GM18511 (cell line): ENCODE data around the gene LFNG.

Source experiments
- ATAC-seq: cut with Tn5 transposase; IDR thresholded peaks from one replicate; pipeline ENCODE4 v1.9.1; 2021; ENCODE audit warnings: mild to moderate bottlenecking, moderate library complexity; ENCODE audit not compliant: unreplicated experiment

Gene LFNG

DNA sequence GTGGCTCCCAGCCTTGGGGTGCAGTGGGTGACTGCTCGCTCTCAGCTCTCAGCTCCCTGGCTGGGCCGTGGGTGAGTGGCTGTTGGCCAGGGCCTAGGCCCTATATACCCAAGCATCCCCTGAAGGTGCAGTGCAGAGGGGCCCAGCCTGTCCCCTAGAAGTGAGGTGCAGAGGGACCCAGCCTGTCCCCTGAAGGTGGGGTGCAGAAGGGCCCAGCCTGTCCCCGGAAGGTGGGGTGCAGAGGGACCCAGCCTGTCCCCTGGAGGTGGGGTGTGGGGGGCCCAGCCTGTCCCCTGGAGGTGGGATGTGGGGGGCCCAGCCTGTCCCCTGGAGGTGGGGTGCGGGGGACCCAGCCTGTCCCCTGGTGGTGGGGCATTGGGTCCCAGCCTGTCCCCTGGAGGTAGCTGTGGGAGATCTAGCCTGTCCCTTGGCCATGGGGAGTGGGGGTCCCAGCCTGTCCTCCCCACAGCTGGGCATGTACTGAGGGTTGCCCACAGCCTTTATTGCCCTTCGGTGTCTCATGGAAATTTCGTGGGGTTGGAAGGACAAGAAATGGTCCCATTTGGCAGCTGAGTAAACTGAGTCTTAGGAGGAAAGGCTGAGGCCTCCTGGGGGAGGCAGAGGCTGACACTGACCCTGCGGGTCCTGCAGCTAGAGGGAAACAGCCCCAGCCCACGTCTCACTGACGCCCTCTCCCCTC, 17.5 kb upstream of the LFNG start:
- no peak for ATAC-seq

DNA sequence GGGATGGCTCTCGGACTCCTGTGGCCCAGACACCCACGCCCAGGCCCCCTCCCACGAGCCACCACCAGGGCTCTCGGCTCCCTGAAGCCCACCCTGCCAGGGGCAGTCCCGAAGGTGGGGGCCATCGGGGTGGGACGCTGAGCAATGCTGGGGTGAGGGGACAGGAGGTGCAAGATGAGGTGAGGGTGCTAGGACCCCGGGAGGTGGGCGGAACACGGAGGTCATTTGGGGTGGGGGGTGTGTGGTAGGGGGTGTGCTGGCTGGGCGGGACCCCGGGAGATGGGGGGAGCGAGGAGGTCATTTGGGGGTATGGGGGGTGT, 17.0 kb upstream of the LFNG start:
- no peak for ATAC-seq

DNA sequence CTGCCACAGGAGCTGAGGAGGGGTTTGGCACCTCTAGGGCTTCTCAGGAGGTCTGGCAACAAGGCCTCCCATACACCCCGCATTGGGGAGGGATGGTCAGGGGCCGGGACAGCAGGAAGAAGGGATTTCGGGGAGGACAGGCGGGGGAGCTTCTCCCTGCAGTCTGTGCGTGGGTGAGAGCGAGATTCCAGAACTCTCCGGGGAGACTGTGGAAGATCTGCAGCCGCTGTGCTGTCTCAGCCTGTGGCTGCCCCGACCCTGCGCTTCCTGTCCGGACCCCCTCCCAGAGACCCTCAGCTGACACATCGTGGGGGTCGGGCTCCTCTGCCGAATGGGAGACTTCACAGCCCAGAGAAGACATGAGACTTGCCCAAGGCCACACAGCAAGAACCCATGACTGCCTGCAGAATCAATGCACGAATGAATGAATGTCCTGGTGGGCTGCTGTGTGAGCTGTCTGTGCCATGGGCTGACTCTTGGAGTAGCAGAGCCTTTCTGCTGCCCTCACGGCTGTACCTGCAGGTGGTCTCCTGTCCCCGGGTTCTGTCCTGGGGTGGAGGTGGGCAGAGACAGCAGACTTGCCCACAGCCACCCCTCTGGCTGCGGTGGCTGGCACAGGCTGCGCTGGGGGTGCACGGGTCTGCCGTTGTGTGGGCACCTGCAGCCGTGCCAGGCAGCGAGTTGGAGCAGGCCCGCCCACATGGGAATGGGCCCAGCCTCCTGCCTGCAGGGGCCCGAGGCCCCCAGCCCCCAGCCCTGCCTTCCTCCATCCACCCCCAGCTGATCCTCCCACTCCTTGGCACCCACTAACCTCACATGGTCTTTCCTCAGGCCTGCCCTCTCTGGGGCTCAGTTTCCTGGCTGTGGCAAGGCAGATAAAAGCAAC, 16.3 kb upstream of the LFNG start:
- ATAC-seq: no peak

DNA sequence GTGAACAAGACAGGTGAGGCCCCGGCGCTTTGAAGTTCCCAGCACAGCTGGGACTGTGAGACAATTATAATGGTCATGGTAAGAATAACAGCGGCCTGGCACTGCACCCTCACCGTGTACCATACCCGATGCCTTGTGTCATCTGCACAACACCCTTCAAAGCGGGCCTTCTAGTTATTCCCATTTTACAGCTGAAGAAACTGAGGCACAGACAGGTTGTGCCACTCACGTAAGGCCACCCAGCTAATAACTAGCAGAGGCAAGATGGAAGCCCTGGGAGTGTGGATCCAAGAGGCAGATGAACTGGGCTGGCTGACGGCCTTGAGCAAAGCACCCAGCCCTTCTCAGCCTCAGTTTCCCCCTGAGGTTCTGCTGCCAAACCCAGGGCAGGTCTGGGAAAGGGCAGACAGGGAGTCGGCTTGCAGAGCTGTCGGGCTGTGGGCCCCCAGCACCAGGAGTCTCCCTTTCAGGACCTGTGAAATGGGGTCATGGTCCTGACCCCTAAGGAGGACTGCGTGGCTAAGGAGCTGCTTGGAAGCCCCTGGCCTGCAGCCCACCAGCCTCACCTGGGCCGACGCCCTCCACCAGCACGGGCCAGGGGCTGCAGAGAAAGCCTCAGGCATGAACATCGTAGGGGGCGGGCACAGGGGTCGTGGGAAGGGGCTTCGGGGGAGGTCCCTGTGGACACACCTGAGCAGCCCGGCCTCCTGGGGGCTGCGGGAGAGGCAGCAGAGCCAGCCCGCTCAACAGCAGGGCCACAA, 15.3 kb upstream of the LFNG start:
- ATAC-seq: no peak

DNA sequence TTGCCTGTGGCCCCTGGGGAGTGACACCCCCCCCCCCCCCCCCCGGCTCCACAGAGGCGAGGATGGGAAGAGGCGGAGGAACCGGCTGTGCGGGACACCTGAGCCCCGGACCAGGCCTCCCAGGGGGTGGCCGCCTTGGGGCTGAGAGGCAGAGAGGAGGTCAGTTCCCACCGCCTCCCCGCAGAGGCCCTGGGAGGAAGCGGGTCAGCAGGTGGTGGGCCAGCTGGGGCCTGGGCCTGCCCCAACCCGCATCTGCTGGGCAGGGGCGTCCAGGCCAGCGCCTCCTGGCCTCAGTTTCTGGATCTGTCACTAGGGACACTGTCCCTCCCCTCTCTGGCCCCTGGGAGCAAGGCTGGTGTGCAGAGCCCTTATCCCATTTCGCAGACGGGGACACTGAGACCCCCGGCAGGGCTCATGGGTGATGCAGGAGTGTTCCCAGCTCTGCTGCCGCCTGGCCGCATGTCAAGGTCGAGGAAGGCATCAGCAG, 14.6 kb upstream of the LFNG start:
- no peak for ATAC-seq

DNA sequence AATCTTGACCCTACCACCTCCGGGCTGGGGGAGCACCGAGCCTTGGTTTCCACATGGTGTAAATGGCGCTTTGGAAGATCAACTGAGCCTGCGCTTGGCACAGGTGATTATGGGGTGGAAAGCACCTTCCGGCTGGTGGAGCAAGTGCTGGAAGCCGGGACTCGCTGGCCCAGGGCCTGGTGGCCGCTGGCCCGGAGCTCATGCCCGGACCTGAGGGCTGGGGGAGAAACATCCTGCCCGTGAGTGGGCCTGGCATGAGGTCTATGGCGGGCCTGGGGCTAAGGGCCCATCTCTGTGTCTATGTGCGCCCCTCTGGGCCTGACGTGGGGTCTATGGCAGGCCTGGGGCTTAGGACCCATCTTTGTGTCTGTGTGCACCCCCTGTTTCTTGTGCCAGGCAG, 14.2 kb upstream of the LFNG start:
- ATAC-seq: no peak

DNA sequence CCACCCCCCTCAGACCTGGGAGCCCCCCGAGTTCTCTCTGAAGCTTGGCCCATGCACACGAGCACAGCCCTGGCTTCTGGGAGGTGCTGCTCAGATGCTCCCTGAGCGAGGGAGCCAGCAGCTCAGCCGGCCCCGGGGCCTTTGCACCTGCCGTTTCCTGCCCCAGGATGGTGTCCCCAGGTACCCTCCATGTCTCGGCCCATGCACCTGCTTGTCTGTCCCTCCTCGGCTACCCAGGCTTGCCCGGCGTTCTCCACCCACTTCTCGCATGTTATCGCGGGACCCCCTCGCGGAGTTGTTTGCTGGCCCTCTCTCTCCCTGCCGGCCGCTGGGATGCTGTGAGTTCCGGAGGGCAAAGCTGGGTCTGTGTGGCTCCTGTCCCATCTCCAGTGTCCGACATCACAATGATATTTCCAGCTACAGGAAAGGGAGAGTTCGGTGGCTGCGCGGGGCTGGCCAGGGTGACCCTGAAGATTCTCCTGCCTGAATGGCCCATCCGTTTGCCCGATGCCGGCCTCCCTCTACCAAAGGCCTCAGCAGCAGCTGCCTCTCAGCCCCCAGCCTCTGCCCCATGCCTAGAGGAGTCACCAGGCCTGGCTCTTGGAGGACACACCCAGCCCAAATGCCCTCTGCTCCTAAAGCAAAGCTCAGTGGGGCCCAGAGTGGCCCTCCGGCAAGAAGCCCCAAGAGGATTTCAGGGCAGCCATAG, 12.2 kb upstream of the LFNG start:
- no peak for ATAC-seq

DNA sequence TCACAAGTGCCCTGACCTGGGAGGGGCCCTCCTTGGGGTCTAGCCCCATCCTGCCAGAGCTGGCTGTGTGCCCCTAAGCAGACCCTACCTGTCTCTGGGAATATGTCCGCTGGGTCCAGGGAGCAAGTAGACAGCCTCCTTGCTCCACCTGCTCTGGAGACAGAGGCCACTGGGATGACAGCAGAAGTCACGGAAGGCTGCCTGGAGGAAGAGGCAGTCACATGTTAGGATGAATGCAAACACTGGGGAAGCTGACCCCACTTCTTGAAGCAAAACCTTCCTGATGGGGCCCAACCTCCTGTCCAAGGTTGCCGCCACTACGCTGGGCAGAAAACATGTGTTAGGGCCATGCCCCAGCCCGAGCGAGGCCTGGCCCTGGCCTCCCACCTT, 11.7 kb upstream of the LFNG start:
- no peak for ATAC-seq

DNA sequence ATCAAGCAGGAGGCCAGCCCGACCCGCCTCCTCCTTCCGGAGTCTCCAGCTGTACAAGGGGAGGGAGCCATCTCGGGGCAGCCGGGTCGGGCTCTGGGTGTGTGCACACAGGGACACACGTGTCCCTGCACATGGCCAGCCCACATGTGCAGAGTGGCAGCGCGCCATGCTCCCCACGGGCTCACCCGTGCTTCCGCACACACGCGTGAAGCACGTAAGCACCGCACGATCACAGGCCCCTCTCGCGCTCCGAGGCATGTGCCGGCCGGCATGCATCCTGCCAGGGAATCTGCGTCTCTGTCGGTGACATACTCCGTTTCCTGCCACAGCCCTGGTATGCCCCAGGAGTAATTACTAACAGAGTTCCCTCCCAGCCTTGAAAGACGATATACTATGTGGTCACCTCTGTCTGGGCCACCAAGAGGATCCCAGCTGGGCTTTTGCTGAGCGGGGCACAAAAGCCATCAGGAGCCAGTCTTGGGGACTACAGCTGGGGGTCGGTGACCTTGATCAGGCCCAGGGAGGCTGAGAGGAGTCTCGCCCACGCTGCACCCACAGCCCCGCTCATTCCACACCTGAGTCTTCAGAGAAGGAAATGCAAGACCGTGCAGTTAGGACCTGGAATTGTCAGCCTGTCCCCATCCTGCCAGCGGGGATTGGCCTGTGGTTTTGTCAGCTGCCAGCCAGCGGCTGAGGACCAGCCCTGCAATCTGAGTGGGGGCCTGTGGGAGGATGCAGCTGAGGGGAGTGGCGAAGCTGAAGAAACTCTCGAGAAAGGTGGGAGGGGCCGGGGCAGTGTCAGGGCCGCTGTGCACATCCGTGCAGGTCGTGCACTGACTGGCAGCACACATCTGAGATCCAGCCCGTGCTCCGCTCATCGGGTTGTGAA, 11.0 kb upstream of the LFNG start:
- ATAC-seq: no peak

DNA sequence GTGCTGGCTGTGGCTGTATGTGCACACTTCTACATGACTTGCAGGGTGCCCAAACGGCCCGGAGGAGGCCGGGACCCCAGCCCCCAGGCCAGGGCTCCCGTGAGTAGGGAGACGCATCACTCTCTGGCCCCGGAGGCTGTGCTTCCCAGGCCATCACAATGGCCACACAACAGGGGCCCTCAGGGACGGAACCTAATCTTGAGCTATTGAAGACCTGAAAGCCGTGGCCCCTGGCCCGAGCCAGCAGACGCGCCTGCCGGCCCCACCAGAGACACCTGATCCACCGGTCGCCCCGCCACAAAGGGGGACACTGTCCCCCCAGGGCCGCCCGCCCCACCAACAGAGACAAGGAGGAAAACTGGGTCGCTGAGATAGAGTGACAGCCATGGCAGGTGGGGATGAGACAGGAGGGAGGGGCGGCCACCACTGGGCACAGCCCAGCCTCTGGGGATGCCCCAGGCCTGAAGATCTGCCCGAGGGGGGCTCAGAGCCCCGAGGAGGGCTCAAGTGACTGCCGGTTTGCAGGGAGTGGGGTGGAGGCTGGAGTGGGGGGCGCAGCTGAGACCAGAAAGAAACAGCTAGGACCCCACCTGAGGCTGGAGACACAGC, 10.2 kb upstream of the LFNG start:
- no peak for ATAC-seq

DNA sequence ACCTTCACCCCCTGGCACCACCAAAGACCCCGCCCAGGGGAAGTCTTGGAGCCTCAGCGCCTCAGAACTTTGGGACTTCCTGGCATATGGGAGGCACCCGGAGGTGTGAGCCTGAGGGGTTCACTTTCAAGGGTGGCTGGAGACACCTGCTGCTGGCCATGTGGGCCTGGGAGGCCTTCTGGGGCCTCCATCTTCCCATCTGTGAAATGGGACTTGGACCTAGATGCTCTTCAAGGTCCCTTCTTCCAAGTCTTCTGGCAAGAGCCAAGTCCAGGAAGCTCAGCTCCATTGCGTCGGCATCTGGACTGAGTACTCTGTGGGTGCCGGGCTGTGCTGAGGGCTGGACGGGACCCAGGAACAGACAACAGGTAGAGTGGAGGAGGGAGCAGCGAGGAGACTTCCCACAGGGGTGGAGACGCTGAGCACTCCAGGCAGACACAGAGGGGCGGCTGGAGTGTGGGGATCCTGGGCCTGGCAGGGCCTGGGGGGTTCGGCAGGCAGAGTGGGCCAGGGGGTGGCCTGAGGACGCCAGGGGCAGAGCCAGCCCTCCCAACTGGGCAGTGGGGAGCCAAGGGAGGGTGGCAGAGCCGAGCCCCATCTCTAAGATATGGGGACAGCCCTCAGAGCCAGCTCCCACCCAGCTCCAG, 9.3 kb upstream of the LFNG start:
- ATAC-seq: no peak

DNA sequence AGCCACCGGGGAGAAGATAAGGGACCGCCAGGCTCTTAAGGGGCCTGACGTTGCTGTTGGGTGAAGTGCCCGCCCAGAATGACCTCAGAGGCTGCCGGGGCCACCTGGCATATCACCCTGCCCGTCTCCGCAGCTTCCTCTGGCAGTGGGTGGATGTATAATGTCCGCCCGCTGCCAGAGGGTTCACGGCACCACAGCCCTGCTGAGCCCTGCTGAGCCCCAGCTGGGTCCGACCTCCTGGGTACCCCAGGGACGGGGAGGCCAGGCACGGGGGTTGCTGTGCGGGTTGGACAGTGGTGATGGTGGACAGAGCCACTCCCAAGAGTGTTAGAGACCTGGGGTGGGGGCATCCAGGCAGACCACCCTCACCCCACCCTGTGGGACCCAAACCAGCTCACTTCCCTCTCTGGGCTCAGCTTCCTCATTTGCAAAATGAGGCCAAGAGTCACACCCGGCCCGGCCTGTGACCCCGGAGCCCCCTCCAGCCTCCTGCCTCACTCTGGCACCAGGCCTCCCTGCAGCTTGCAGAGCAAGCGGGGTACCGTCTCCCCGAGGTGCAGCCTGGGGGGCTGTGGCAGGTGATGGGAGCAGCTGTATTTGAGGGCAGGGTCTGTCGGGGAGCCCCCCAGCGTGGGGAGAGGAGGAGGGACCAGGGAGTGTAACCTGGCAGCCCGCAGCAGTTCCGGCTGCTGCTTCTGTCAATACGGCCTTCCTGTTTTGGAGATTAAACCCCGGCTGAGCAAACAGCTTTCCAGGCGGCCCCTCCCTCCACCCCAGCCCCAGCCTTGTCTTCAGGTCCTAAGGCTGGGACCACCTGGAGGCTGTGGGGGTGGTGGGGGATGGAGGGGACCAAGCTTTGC, 8.4 kb upstream of the LFNG start:
- peak; percentile 49 for ATAC-seq

DNA sequence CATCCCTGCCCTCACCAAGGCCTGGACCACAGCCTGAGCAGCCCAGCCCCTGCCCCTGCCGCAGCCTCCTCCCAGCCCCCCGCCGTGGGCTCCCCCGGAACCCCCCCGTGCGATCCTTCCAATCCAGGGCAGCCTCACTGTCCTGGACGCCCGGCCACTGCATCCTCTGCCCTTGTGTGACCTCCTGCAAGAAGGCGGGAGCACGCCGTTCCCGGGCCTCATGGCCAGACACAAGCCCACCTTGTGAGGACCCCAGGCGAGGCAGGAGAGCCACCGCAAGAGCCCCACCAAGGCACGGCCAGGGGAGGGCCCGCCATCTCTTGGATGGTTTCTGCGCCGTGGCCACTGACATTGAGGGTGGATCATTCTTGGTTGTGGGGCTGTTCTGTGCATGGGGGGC, 7.8 kb upstream of the LFNG start:
- ATAC-seq: no peak

DNA sequence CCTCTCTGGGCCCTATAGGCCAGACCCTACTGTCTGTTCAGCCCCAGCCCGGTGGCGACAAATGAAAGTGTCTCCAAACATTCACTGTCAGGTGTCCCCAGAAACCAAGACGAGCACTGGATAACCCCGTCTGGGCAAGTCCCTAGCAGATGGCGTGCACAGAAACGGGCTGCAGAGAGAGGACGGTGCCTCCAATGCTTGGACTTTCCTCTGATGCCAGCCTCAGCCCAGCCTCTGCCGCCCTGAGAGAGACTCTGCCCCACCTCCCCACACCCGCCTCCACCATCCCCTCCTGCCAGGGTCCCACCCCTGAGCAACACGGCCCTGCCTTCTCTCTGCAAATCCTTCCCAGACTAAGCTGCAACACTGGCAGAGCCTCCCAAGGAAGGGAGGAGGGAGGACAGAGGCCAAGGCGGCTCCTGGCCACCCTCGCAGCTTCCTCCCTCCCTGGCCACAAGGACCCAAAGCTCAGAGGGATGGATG, 7.4 kb upstream of the LFNG start:
- no peak for ATAC-seq

DNA sequence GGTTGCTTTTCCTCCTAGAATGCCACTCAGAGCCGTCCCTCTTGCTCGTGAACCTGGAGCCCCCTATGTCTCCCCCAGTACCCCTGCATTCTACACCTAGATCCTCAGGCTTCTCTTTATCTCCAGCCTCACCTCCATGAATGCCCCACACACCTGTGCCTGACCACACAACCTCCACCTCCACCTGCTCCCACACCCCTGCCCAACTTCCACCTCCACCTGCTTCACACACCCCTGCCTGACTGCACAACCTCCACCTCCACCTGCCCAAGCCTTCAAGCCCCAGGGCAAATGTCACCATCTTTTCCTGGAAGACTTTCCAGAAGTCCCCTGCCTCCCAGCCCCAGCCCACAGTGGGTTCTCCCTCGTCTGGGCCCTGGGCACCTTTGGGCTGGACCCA, 6.9 kb upstream of the LFNG start:
- no peak for ATAC-seq

DNA sequence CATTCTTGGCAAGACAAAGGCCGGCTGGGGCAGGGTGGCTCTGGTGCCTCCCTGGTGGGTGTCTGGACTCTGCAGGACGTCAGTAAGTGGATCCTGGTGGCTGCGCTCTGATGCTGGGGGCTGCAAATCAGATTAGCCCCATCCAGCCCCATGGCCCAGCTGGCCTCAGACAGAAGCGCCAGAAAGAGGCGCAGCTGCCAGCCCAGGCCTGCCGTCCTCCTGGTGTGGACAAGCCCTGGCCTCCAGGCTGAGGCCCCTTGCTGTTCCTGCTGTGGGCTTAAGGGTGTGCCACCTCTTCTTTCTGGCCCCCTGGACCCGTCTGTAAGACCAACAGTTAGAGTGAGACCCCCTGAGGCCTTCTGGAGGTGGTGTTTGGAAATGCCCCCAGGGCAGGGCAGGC, 5.9 kb upstream of the LFNG start:
- no peak for ATAC-seq

DNA sequence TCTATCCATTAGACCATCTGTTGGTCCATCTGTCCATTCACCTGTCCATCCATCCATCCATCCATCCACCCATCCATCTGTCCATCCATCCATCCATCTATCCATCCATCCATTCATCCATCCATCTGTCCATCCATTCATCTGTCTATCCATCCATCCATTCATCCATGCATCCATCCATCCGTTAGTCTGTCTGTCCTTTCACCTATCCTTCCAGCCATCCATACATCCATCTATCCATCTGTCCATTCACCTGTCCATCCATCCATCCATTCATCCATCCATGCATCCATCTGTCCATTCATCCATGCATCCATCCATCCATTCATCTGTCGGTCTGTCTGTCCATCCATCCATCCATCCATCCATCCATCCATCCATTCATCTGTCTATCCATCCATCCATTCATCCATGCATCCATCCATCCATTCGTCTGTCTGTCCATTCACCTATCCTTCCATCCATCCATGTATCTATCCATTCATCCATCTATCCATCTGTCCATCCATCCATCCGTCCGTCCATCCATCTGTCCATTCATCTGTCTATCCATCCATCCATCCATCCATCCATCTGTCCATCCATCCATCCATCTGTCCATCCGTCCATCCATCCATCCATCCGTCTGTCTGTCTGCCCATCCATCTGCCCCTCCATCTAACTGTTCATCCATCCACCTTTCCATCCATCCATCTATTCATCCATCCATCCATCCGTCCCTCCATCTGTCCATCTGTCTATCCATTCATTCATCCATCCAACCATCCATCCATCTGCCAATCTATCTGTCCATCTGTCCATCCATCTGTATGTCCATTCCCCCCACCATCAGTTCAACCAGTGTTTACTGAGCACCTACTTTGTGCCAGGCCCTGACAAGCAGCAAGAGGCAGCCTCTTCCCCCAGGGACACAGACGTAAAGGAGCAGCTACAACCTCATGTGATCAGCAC, 4.8 kb upstream of the LFNG start:
- no peak for ATAC-seq
